ENCODE measurements around the gene SLC6A6.

SLC6A6 gene

DNA sequence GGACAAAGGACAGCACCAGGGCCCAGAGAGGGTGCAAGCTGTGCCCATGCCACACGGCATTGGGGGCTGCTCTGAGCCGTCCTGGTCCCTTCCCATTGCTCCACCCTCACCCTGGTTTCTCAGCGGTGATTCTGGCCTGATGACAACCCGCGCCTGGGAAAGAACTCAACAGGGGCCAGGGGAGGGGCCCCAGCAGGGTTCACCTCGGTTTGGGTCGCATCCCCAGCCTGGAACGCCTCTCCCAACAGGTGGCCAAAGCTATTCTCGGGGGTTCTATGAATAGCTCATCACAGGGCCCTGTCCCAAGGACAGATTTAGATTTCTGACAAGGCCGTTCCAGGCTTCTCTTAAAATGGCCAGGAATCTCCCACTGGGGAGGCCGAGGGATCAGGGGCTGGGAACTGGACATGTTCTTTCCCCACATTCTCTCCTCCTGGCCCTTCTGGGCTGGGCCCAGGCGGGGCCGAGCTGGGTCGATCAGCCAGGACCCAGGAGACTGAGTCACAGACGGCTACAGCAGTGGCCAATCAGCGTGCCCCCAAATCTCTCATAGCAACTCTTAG, 119.8 kb downstream of the SLC6A6 start:
- H3K27me3 ChIP-seq (ENCODE audit: low read length), result no peaks in the 10 kb centered on the region
- no peaks in the 10 kb centered on the region for H3K79me2 ChIP-seq (ENCODE audit: insufficient read depth, low read length)
- no peaks in the 10 kb centered on the region for H3K9me2 ChIP-seq (replicated peaks; ENCODE audit: insufficient read depth, low read length)
- no peaks in the 10 kb centered on the region for H4K20me1 ChIP-seq (ENCODE audit: low read depth, low read length)
- no peak overlapping the region for H3K4me2 ChIP-seq (ENCODE audit: low read depth, low read length, poor library complexity, severe bottlenecking)
- H3K4me3 ChIP-seq (ENCODE audit: insufficient read depth, low read length, poor library complexity, severe bottlenecking), result no peak overlapping the region
- H3K36me3 ChIP-seq (ENCODE audit: low read length), result no peaks in the 10 kb centered on the region
- no peak overlapping the region for H3K27ac ChIP-seq (ENCODE audit: low read depth, low read length)
- H2AFZ ChIP-seq (ENCODE audit: low read depth, low read length, severe bottlenecking), result no peak overlapping the region
- no peak for TF ChIP-seq EZH2phosphoT487 (conservative IDR thresholded peaks at IDR 0.05; ENCODE audit: low read length)
- TF ChIP-seq, protein P1, sequence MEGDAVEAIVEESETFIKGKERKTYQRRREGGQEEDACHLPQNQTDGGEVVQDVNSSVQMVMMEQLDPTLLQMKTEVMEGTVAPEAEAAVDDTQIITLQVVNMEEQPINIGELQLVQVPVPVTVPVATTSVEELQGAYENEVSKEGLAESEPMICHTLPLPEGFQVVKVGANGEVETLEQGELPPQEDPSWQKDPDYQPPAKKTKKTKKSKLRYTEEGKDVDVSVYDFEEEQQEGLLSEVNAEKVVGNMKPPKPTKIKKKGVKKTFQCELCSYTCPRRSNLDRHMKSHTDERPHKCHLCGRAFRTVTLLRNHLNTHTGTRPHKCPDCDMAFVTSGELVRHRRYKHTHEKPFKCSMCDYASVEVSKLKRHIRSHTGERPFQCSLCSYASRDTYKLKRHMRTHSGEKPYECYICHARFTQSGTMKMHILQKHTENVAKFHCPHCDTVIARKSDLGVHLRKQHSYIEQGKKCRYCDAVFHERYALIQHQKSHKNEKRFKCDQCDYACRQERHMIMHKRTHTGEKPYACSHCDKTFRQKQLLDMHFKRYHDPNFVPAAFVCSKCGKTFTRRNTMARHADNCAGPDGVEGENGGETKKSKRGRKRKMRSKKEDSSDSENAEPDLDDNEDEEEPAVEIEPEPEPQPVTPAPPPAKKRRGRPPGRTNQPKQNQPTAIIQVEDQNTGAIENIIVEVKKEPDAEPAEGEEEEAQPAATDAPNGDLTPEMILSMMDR (IDR thresholded peaks at IDR 0.05; ENCODE audit: insufficient read depth, low read length, poor library complexity, severe bottlenecking), result no peak
- no peaks in the 10 kb centered on the region for H3K9me3 ChIP-seq (ENCODE audit: insufficient read depth, low read length)
- no peak overlapping the region for H3K9ac ChIP-seq (ENCODE audit: low read length)
- H3F3A ChIP-seq (ENCODE audit: insufficient read depth), result no peaks in the 10 kb centered on the region

DNA sequence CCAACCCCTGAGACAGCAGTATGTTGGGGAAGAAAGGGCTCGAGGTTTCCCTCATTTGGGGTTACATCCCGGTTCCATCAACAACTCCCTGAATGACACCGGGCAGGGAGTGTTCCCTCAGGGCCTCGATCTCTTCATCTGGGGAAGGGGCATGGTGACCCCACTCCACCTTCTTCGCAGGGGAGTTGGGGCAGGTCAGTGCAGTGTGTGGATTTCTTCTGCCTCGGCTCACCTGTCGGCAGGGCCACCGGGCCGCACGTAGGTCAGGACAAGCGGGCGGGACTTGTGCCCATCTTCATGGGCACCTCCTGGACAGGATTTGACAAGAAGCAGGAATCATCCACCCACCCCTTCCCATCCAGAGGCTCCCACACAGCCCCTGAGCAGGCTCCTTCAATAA, 120.4 kb downstream of the SLC6A6 start:
- no peaks in the 10 kb centered on the region for H3K79me2 ChIP-seq (ENCODE audit: insufficient read depth, low read length)
- H3K27me3 ChIP-seq (ENCODE audit: low read length), result no peaks in the 10 kb centered on the region
- no peaks in the 10 kb centered on the region for H3K9me2 ChIP-seq (replicated peaks; ENCODE audit: insufficient read depth, low read length)

DNA sequence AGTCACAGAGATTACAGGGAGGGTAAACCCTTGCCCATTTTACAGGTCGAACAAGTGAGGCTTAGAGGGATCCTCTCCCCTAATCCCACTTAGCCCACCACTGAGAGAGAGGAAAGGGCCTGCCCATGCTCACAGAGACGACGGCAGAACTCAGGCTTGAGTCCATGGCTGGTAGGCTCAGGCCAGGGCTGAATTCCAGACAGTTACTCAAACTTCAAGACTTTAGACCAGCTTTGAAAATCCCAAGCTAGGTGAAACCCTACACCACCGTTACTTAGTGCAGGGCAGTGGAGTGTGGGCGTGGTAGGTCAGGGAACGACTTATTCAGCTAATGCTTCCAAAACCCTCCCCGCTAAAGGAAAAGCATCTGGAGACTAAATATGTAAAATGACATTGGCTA, 121.4 kb downstream of the SLC6A6 start:
- Histone ChIP-seq H3K27ac (ENCODE audit: low read depth, low read length) (no peak overlapping the region), H3K4me2 (ENCODE audit: low read depth, low read length, poor library complexity, severe bottlenecking) (no peak overlapping the region), H3K4me3 (ENCODE audit: insufficient read depth, low read length, poor library complexity, severe bottlenecking) (no peak overlapping the region), H4K20me1 (ENCODE audit: low read depth, low read length) (no peaks in the 10 kb centered on the region), H3K9ac (ENCODE audit: low read length) (no peak overlapping the region), H3K36me3 (ENCODE audit: low read length) (no peaks in the 10 kb centered on the region), H3K27me3 (ENCODE audit: low read length) (no peaks in the 10 kb centered on the region), H3K9me3 (ENCODE audit: insufficient read depth, low read length) (no peaks in the 10 kb centered on the region), H2AFZ (ENCODE audit: low read depth, low read length, severe bottlenecking) (no peak overlapping the region), H3K79me2 (ENCODE audit: insufficient read depth, low read length) (no peaks in the 10 kb centered on the region), H3F3A (ENCODE audit: insufficient read depth) (no peaks in the 10 kb centered on the region), H3K9me2 (replicated peaks; ENCODE audit: insufficient read depth, low read length) (no peaks in the 10 kb centered on the region)
- TF ChIP-seq, protein P1 (IDR thresholded peaks at IDR 0.05; ENCODE audit: insufficient read depth, low read length, poor library complexity, severe bottlenecking), result no peak
- TF ChIP-seq EZH2phosphoT487 (conservative IDR thresholded peaks at IDR 0.05; ENCODE audit: low read length), result no peak

More for the DNA sequence above, 120.4 kb downstream of the SLC6A6 start:
- Histone ChIP-seq H3K9ac (ENCODE audit: low read length) (no peak overlapping the region), H3K4me3 (ENCODE audit: insufficient read depth, low read length, poor library complexity, severe bottlenecking) (no peak overlapping the region), H4K20me1 (ENCODE audit: low read depth, low read length) (no peaks in the 10 kb centered on the region), H3K36me3 (ENCODE audit: low read length) (no peaks in the 10 kb centered on the region), H3K27ac (ENCODE audit: low read depth, low read length) (no peak overlapping the region), H3K9me3 (ENCODE audit: insufficient read depth, low read length) (no peaks in the 10 kb centered on the region), H2AFZ (ENCODE audit: low read depth, low read length, severe bottlenecking) (no peak overlapping the region), H3F3A (ENCODE audit: insufficient read depth) (no peaks in the 10 kb centered on the region), H3K4me2 (ENCODE audit: low read depth, low read length, poor library complexity, severe bottlenecking) (no peak overlapping the region)
- TF ChIP-seq, protein P1 (IDR thresholded peaks at IDR 0.05; ENCODE audit: insufficient read depth, low read length, poor library complexity, severe bottlenecking), result no peak
- no peak for TF ChIP-seq EZH2phosphoT487 (conservative IDR thresholded peaks at IDR 0.05; ENCODE audit: low read length)

Measured in SU-DHL-6 (cell line).